ENCODE measurements around the gene ST3GAL3. TPM values are rescaled to one million over a fixed set of nuclear protein-coding genes. Genes with fewer than 3 reads are reported as not detected.

Gene ST3GAL3
- total RNA-seq, 1 experiment from 2014 or later, result 8.3 TPM

DNA sequence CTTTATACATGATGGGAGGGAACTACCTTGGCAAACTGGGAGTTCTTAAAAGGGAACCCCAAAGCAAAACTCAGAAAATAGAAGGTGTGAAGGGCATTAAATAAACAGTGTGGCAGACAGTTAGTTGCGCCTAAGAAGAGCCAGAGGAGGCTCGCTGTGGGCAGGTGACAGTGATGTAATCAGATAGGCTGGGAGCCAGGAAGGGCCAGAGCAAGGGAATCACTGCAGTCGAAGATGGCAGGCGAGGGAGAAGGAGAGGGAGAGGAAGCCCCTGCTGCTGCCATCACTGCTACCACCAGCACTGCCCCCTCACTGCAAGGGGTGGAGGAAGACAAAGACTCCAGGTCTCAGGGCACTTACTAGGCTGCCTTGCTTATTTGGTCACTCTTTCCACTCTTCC, 97.2 kb downstream of the ST3GAL3 start:
- Histone ChIP-seq H3K9ac (ENCODE audit: extremely low read depth, insufficient read length, low read length) (no peak overlapping the region), H4K91ac (ENCODE audit: insufficient read length, low read depth, low read length) (no peak overlapping the region), H2BK12ac (ENCODE audit: insufficient read length, low read depth, low read length) (no peak overlapping the region), H2AFZ (ENCODE audit: low read length) (no peak overlapping the region), H3K23me2 (ENCODE audit: insufficient read length, low read depth, low read length, poor library complexity, severe bottlenecking) (no peaks in the 10 kb centered on the region), H3K23ac (ENCODE audit: insufficient read length, low read depth, low read length) (no peak overlapping the region), H3K27me3 (ENCODE audit: insufficient read depth, low read length) (no peaks in the 10 kb centered on the region), H3K9me3 (ENCODE audit: control insufficient read depth, low read depth, low read length) (no peaks in the 10 kb centered on the region), H3K56ac (ENCODE audit: insufficient read length, low read depth, low read length) (no peak overlapping the region), H3K79me1 (ENCODE audit: insufficient read depth, low read depth, low read length, poor library complexity, severe bottlenecking) (no peaks in the 10 kb centered on the region), H3K18ac (ENCODE audit: insufficient read length, low read depth, low read length) (no peak overlapping the region), H4K5ac (ENCODE audit: insufficient read length, low read depth, low read length) (no peak overlapping the region), H2AK5ac (ENCODE audit: insufficient read length, low read length) (no peak overlapping the region), H3K4ac (ENCODE audit: low read depth, low read length) (no peak overlapping the region), H3K79me2 (ENCODE audit: insufficient read depth, low read length) (no peaks in the 10 kb centered on the region), H3K14ac (ENCODE audit: insufficient read depth, low read length) (no peak overlapping the region), H3K4me1 (ENCODE audit: insufficient read depth, low read length) (peaks cover 2% of the 10 kb centered on the region; the same call in 1 of the 2 replicates), H3K4me2 (ENCODE audit: insufficient read depth, insufficient read length, low read length) (no peak overlapping the region), H4K8ac (replicated peaks; ENCODE audit: insufficient read length, low read depth, low read length) (no peak overlapping the region), H3K27ac (ENCODE audit: insufficient read length, low read depth, low read length) (no peak overlapping the region), H2BK120ac (ENCODE audit: low read depth, low read length, poor library complexity, severe bottlenecking) (no peak overlapping the region), H3T11ph (ENCODE audit: low read length) (no peak overlapping the region), H2BK5ac (ENCODE audit: insufficient read length, low read length) (no peak overlapping the region), H4K20me1 (ENCODE audit: control insufficient read depth, insufficient read depth, insufficient read length) (no peaks in the 10 kb centered on the region), H2BK15ac (ENCODE audit: low read depth, low read length) (no peak overlapping the region), H2BK20ac (ENCODE audit: low read depth, low read length, poor library complexity, severe bottlenecking) (no peak overlapping the region)
- Mint-ChIP-seq H3K36me3 (ENCODE audit: insufficient read depth in 1 of 3, low read depth in 3 of 3) (peaks cover 11 to 21% (median 14%) of the 10 kb centered on the region in 3 experiments), H3K4me1 (no peaks in the 10 kb centered on the region), H3K9me3 (peaks cover 11 to 19% of the 10 kb centered on the region in 2 experiments), H3K27ac (no peak overlapping the region), H3K4me3 (no peak overlapping the region), H3K27me3 (ENCODE audit: low read depth) (no peaks in the 10 kb centered on the region)
- WGBS (ENCODE audit: extremely low coverage, insufficient read length, low lambda C conversion rate), result no CpG with 5 or more reads among the region's 4 CpGs
- no peak for DNase-seq
- no peak for TF ChIP-seq CTCF (conservative IDR thresholded peaks at IDR 0.05)
